ENCODE measurements around the gene ARRB1.

DNA sequence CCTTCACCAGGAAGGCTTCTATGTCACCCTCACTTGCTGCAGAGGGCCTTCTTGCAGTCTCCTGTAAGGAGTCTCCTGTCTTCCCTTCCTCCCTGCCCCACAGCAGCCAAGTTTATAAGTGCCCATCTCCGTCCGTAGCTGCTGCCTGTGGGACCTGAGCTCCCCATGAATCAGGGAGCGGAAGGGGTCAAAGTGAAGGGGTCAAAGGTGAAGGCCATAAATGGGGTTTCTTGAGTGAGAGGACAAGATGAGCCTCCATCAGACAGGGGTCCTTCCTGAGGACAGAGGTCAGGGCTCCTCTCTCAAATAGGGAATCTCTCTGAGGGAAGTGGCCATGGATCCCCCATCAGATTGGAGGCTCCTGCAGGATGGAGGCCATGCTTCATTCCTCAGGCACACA lies 44.4 kb downstream of the ARRB1 start:
- TF ChIP-seq TAF1 (IDR thresholded peaks at IDR 0.05; ENCODE audit: borderline replicate concordance, low read depth, low read length) (no peak), POLR2A (IDR thresholded peaks at IDR 0.05; ENCODE audit: low read depth, low read length) (no peak), POLR2AphosphoS5 (IDR thresholded peaks at IDR 0.05; ENCODE audit: low read depth, low read length) (no peak)

All from GM12892 (cell line).